SK-N-SH (cell line): Measurements from ENCODE around the gene TRIM54.

Experiments
- EP300 ChIP-seq, 2 experiments: IDR thresholded peaks; 2 replicates each; pipeline versions ENCODE4 v1.4.0 to v1.6.1; 2012; ENCODE audit warnings: borderline replicate concordance in 1 of 2, low read depth in 1 of 2, low read length in 1 of 2
- FOSL2 ChIP-seq: IDR thresholded peaks from 2 replicates; pipeline ENCODE4 v1.4.0; 2012; ENCODE audit warnings: low read depth, mild to moderate bottlenecking, moderate library complexity, borderline replicate concordance
- GABPA ChIP-seq: IDR thresholded peaks from 2 replicates; pipeline ENCODE4 v1.4.0; 2012; ENCODE audit warnings: low read depth, mild to moderate bottlenecking
- GATA2 ChIP-seq: sonication (generic); formaldehyde crosslinking; IDR thresholded peaks from 2 replicates; pipeline ENCODE4 v1.5.0; 2020; ENCODE audit warnings: mild to moderate bottlenecking, missing genetic modification reagents
- JUND ChIP-seq: IDR thresholded peaks from 2 replicates; pipeline ENCODE4 v1.4.0; 2012
- POLR2AphosphoS5 ChIP-seq: IDR thresholded peaks from 2 replicates; pipeline ENCODE4 v1.6.1; 2012; ENCODE audit warnings: low read depth, low read length
- REST ChIP-seq: IDR thresholded peaks from 2 replicates; pipeline ENCODE4 v1.6.1; 2012; ENCODE audit warnings: mild to moderate bottlenecking, low read depth, low read length, moderate library complexity
- TAF1 ChIP-seq: IDR thresholded peaks from 2 replicates; pipeline ENCODE4 v1.6.1; 2012; ENCODE audit warnings: low read depth, mild to moderate bottlenecking, low read length, moderate library complexity, borderline replicate concordance
- TCF12 ChIP-seq: IDR thresholded peaks from 2 replicates; pipeline ENCODE4 v1.4.0; 2012
- TF ChIP-seq, protein P1 (sequence below): fragments of 200-600 bp; sonication (generic); IDR thresholded peaks from 2 replicates; pipeline ENCODE4 v1.6.1; 2017; ENCODE audit warnings: antibody characterized with exemption, mild to moderate bottlenecking, moderate library complexity
- TF ChIP-seq, protein P2 (sequence below): IDR thresholded peaks from 2 replicates; pipeline ENCODE4 v1.4.0; 2012; ENCODE audit warnings: low read depth, borderline replicate concordance

DNA sequence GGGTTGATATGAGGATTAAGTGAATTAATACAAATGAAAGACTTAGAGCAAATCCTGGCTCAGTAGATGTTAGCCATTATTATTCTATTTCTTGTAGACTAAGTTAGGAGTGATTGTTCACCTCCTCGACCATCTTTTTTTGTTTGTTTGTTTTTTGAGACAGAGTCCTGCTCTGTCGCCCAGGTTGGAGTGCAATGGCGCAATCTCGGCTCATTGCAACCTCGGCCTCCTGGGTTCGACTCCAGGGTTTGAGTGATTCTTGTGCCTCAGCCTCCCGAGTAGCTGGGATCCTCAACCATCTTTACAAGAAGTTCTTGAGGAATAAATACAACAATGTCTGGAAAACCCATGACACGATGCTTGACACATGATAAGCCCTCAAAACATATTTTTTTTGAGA lies 12.7 kb downstream of the TRIM54 start:
- TF ChIP-seq, protein P1, sequence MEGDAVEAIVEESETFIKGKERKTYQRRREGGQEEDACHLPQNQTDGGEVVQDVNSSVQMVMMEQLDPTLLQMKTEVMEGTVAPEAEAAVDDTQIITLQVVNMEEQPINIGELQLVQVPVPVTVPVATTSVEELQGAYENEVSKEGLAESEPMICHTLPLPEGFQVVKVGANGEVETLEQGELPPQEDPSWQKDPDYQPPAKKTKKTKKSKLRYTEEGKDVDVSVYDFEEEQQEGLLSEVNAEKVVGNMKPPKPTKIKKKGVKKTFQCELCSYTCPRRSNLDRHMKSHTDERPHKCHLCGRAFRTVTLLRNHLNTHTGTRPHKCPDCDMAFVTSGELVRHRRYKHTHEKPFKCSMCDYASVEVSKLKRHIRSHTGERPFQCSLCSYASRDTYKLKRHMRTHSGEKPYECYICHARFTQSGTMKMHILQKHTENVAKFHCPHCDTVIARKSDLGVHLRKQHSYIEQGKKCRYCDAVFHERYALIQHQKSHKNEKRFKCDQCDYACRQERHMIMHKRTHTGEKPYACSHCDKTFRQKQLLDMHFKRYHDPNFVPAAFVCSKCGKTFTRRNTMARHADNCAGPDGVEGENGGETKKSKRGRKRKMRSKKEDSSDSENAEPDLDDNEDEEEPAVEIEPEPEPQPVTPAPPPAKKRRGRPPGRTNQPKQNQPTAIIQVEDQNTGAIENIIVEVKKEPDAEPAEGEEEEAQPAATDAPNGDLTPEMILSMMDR: no peak
- TF ChIP-seq GATA2 (CRISPR knock-in tag): no peak
- no peak for TF ChIP-seq POLR2AphosphoS5
- TF ChIP-seq GABPA: no peak
- TF ChIP-seq TCF12: no peak
- TF ChIP-seq TAF1: no peak
- TF ChIP-seq EP300 (IDR thresholded peaks at IDR 0.05; ENCODE audit: borderline replicate concordance in 1 of 2, low read depth in 1 of 2, low read length in 1 of 2): no peak
- TF ChIP-seq, protein P2, sequence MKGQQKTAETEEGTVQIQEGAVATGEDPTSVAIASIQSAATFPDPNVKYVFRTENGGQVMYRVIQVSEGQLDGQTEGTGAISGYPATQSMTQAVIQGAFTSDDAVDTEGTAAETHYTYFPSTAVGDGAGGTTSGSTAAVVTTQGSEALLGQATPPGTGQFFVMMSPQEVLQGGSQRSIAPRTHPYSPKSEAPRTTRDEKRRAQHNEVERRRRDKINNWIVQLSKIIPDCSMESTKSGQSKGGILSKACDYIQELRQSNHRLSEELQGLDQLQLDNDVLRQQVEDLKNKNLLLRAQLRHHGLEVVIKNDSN: no peak
- no peak for TF ChIP-seq FOSL2
- no peak for TF ChIP-seq REST
- no peak for TF ChIP-seq JUND
